GM18867 (cell line): ENCODE measurements around the gene DNMT3A.

Experiments used
- ATAC-seq: cut with Tn5 transposase; IDR thresholded peaks from one replicate; pipeline ENCODE4 v1.9.1; 2021; ENCODE audit warnings: mild to moderate bottlenecking, moderate library complexity; ENCODE audit not compliant: unreplicated experiment

DNMT3A gene

DNA sequence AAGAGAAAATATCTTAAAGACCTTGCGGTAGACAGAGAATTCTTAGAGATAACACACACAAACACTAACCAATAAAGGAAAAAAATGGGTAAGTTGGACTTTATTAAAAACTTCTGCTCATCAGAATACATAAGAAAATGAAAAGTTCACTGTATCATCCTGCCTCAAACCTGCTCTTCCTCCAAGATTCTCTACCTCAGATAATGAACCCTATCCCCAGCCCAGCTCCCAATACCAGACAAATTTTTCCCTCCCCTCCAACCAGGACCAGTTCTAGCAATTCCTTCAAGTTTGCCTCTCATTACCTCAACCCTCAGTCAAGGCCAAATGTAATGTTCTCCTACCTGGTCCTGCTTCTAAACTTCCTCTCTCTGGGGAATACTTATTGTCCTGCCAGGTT, 79.4 kb downstream of the DNMT3A start:
- no peak for ATAC-seq

DNA sequence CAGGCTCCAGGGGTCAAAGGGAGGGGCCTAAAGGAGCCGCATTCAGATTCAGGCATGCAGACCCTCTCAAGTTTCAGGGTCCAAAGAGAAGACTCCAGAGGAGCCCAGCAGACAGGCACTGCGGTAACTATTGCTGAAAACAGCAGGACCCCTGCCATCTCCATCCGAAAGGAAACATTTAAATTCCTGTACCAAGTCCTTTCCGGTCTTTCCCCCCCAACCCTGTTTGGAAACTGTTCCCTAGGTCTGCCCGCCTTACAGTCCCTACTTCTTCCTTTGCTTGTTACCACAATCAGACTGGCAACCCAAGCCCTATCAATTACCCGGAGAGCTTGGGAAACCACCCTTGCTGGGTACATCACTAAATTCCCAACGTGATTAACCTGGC, 82.0 kb downstream of the DNMT3A start:
- no peak for ATAC-seq

- no peak for ATAC-seq
Observed at GRCh38 chr2:25258847-25259736, 82.6 kb downstream of the DNMT3A start.

GRCh38 chr2:25257931-25258846, 83.5 kb downstream of the DNMT3A start:
- no peak for ATAC-seq

- ATAC-seq, result no peak
Observed at GRCh38 chr2:25257032-25257552, 84.6 kb downstream of the DNMT3A start.

DNA sequence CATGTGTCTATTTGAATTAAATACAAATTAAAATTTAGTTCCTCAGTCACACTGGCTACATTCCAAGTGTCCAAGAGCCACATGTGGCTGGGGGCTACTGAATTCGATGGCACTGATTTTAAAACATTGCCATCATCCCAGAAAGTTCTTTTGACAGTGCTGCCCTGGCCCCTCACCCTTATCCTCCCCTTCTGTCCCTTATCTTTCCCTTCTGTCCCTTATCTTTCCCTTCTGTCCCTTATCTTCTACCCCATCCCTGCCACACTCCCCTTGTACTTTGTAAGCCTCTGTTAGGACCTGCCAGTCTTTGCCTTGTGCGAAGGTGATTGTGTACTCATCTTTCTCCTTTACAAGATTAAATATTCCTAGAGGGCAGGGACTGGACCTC, 85.2 kb downstream of the DNMT3A start:
- no peak for ATAC-seq

- ATAC-seq, result no peak
Observed at GRCh38 chr2:25255745-25256487, 85.8 kb downstream of the DNMT3A start.

GRCh38 chr2:25254961-25255360, 86.8 kb downstream of the DNMT3A start:
- ATAC-seq, result no peak

DNA sequence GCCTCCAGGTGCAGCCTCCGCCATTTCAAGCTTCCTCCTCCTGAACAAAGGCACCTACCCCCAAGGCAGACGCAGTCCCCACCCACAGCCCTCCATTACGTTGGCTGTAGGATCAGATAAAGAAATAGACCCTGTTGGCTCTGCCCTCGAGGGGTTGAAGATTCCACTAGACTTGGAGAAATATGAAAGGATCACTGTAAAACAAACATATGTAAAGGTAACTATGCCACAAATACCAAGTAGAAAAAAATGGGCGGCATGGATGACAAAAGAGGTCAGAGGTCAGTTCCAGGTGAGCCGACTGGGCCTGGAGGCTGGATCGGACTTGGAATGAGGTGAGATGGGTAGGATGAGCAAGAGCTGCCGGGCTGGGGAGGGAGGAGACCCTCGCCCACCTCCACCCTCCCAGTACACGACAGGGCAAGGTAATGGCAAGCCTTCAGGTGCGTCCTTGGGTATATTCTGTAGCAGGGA, 88.5 kb downstream of the DNMT3A start:
- no peak for ATAC-seq

DNA sequence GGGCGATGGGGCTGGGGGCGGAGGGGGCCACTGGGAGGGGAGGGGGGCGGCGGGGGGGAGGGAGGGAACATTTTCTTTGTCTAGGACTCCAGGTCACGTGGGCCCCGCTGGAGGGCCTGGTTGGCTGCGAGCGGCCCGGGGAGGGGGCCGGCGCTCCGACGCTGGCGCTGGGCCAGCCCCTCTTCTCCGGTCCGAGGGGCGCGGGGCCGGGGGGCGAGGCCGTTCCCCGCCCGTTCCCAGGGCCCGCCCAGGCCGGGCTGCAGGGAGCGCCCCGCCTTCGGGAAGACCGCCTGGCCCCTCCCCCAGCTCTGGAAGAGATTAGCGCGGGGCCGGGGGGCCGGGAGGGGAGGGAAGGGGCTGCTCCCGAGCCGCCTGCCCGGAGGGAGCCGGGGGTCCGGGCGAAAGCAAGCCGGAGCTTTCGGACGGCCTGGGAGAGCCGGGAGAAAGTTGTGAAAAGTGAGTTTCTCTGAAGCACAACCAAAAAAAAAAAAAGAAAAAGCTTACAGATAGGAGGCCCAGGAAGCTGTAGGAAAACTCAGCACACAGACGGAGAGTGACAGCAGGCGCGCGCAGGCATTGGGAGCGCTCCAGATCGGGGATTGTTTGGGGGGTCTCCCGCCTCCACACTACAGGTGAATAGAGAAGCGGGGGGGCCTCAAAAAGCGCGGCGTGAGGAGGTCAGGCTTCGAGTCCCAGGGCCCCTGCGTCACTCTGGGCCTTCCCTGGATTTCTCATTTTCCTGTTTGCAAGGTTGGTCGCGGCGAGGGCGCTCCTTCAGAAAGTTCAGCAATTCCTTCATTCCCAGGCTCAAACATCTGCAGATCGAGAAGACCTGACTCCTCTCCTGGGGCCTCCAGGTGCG, 89.2 kb downstream of the DNMT3A start:
- no peak for ATAC-seq

GRCh38 chr2:25251422-25252273, 90.1 kb downstream of the DNMT3A start:
- ATAC-seq, result no peak

DNA sequence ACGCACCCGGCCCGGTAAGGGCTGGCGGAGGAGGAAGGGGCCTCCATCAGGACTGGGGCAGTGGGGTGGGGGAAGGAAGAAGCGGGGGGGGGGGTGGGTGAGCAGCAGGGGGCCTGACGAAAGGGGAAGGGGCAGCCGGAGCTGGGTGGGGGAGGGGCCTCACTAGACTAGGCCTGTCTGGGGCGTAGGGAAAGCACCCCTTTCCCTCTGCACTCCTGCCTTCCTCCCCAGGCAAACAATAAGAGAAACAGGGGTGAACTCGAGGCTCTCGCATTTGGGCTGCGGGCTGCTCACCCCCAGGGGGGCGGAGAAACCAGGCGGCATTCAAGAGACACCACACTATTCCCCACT, 90.7 kb downstream of the DNMT3A start:
- no peak for ATAC-seq

GRCh38 chr2:25250331-25251070, 91.2 kb downstream of the DNMT3A start:
- no peak for ATAC-seq

- no peak for ATAC-seq
Observed at GRCh38 chr2:25249785-25250184, 91.9 kb downstream of the DNMT3A start.

- no peak for ATAC-seq
Observed at GRCh38 chr2:25247792-25248512, 93.8 kb downstream of the DNMT3A start.

GRCh38 chr2:25246558-25247290, 95.0 kb downstream of the DNMT3A start:
- no peak for ATAC-seq

- no peak for ATAC-seq
Observed at GRCh38 chr2:25246001-25246400, 95.7 kb downstream of the DNMT3A start.
